Stimulated activated naive CD4-positive, alpha-beta T cell (primary cell): ENCODE results near the gene CYP26B1.

Experiments
- DNase-seq, 6 experiments: peaks; one replicate each; lab custom pipeline; 2025; lab: John Stamatoyannopoulos, UW

The CYP26B1 gene

DNA sequence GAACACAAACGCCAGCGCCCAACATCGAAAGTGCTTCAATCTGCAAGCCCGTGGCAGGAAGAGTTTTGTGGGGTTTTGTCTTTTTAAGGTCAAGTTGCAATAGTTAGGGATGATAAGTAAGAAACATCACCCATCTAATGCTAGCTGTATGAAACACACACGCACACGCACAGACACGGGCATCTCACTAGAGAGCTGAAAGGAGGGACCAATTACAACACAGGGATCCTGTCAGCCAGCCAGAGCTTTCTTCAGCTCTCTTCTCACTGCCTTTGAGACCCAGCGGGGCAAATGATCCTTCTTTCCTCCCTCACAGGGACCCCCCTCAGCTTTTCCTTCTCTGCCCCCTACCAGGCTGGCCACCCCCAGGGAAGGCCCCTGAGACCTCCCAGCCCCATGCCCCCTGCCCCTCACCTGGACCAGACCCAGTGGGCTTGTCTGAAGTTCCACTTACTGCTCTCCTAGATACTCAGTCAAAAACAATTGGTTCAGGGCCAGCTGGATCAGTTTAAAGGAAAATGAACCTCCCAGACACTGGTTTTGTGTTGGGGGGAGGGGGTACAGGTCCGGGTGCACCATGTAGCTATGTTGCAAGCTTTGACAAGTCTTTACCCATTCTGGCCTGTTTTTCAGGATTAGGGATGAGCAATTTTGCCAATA, 17.9 kb downstream of the CYP26B1 start:
- DNase-seq: no peak

DNA sequence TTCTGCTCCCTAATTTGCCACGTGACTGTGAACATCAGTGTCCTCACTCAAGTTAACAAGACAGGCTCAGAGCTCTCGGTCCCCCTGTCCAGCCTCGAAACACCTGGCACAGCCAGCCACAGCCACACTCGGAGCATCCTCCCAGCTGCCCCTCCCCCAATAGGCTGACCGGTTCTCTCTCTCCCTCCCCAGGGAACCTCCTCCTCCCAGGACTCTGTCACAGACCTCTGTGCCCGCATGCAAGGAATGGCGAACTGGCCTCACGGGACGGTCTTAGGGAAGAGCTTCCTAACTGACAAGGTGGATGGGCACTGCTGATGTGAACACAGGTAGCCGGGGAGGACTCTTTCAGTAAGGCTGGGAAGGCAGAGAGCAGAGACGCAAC, 18.8 kb downstream of the CYP26B1 start:
- DNase-seq: no peak

DNA sequence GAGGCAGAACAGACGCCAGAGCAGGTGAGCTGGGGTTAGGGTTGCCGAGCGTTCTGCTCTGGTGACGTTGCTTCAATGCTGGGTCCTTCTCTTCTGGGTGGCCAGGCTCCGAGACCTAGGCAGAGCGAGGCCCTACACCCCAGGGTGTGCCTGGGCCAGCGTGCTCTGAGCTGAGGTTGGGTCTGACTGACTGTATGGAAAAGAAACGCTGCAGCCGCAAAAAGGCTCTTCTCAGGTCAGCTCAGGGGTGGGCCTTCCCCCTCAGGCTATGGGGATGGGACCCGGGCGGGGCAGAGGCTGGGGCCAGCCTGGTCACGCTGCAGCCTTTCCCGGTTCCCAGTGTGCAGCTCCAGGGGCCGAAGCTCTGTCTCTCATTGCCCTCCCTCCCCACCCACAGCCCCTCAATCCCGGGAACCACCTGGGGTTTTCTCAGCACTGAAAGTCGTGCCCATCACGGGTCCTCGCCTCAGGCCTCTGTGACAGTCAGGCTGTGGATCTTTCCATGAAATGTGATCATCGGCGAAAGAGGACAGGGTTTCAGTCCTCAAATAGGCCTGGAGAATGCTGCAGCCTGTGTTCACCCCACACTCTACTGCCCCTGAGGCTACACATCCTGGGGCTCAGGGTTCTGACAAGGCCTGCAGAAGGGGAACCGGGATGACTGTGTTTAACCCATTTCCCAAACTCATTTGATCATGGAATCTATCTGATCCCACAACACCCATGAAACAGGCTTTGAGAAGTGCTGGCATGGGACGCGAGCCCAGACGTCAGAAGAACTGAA, 19.4 kb downstream of the CYP26B1 start:
- no peak for DNase-seq

DNA sequence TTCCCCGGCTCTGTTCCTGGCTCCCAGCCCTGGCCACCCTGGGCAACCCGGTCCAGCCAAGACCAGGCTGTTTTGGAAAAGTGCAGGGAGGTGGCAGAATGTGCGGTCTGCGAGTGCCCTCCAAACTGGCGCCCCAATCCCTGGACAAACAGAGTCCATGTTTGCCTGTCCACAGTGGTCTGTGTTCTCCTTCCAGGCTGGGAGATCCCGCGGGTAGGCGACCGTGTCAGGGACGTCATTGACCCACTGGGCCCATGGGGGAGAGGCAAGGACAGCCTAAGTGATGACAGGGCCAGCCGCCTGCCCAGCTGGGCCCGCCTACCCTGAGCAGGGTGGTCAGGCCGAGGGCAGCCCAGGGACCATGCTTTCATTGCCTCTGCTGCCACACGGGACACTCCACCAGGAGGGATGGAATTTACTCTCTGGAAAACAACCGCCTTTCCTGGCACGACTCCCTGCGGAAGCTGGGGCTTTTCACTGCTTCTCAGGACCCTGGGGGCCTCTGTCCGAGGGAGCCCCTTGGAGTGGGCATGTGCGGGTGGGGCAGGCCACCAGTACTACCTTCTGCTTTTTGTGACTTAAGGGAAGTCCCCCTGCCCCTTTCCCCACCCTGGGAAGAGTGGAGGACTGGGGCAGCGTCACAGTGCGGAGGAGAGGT, 20.1 kb downstream of the CYP26B1 start:
- no peak for DNase-seq

DNA sequence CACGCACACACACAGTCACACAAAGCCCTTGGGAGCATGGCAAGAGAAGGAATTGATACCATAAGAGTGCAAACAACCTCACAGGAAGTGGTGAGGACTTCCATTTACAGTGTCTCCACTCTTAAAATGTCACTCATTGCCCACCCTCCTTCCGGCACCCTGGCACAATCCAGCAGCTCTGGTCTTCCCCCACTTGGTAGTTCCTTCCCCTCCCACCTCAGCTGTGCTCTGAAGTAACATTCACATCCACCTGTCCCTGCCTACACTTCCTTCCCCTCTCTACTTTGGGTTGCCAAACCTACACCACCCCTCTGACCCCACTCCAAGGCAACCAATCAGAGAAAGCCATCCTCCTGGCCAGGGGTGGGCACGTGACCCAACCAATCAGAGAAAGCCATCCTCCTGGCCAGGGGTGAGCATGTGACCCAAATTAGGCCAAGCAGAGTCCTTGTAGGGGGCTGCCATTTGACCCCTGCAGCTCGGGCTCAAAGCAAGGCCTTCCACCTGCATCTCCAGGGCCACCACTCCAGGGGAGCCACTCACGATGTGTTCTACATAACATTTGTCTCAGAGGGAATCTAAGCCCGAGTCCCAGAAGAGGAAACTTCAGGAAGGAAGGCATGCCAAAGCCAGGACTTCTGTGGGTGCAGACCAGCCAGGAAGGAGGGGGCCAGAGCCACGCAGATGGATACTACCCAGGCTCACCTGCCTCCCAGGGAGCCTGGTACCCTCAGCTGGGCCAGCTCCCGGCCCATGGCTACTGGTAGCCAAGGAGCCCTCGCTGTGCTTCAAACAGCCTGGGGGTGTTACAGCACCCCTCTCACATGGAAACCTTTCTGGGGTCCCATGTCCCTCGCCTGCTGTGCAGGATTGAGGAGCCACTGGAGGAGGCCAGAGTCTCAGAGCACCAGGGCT, 21.2 kb downstream of the CYP26B1 start:
- no peak for DNase-seq

DNA sequence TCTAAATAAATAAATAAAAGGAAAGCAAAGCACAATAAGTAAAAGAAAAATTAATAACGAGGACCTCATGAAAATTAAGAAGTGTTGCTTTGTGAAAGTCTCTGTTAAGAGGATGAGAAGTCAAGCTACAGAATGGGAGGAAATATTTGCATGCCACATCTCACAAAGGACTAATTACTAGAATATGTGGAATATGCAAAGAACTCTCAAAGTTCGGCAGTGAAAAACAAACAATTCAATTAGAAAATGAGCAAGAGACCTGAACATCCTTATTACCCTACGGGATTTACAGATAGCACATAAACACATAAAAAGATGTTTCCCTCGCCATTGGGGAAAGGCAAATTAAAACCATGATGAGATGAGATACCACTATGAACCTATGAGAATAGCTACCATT, 23.3 kb downstream of the CYP26B1 start:
- no peak for DNase-seq

DNA sequence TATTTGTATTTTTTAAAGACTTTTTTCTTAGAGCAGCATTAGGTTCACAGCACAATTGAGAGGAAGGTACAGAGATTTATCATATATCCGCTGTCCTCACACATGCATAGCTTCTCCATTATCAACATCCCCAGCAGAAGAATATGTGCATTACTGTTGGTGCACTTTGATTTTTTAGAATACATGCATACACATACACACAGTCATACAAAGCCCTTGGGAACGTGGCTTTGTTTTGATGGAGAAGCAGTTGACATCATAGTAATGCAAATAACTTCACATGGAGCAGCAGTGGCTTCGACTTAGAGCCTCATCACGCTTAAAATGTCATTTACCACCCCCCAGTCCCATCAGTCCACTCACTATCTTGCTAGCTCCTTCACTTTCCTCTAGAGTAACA, 26.5 kb downstream of the CYP26B1 start:
- no peak for DNase-seq

DNA sequence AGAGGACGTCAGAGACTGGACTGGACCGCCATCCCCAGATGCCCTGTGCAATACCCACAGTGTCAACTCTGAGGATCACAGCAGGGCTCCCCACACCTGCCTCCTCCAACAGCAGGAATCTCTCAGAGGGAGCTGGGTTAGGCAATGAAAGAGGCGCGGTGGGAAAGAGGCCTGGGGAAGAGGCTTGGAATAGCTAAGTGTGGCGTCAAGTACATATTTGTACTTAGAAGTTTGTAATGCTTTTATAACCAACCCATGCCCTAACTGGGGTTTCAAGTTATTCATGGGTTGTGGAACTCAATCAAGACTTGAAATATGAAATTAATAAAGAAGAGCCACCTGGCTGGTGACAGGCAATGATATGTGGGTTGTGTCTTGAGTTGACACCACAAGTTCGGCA, 28.7 kb downstream of the CYP26B1 start:
- no peak for DNase-seq

DNA sequence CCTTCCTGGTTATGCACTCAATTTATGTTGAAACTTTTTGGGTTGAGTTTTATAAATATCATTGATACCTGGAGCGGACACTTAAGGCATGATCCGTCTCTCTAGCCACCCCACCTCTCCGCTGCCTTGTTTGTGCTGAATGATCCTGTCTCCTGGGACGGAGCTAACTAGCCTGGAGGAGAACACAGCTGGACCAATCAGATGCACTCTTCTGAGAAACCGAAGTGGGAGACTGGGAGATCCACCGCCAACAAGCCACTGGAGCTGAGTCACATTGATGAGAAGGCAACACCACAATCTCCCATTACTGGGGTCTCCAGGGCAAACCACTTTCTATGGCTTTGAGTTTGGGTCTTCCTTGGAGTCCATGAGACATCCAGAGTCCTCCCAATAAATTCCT, 29.3 kb downstream of the CYP26B1 start:
- DNase-seq: no peak

DNA sequence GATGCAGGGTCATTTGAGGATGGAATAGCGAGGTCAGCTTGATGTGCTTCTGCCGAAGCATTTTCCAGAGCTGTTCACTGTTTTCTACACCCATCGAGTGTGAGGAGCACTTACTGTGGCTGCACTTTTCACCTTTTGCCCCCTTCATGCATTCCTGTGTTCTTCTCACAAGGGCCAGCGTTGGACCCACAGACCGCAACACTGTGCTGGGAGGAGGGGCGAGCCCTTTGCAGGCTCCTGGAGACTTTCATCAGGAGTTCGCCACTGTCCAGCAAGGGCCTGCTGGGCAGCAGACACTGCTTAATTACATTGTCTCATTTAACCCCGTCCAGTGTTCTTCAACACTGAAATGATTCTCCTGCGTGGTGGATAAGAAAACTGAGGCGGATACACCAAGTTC, 29.9 kb downstream of the CYP26B1 start:
- DNase-seq: no peak

DNA sequence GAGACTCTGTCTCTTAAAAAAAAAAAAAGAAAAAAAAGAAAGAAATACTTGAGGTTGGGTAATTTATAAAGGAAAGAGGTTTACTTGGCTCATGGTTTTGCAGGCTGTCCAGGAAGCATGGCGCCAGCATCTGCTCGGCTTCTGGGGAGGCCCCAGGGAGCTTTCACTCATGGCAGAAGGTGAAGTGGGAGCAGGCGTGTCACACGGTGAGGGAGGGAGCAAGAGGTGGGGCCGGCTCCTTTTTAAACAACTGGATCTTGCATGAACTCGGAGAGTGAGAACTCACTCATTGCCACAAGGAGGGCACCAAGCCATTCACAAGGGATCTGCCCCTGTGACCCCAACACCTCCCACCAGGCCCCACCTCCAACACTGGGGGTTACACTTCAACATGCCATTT, 30.6 kb downstream of the CYP26B1 start:
- DNase-seq: no peak

DNA sequence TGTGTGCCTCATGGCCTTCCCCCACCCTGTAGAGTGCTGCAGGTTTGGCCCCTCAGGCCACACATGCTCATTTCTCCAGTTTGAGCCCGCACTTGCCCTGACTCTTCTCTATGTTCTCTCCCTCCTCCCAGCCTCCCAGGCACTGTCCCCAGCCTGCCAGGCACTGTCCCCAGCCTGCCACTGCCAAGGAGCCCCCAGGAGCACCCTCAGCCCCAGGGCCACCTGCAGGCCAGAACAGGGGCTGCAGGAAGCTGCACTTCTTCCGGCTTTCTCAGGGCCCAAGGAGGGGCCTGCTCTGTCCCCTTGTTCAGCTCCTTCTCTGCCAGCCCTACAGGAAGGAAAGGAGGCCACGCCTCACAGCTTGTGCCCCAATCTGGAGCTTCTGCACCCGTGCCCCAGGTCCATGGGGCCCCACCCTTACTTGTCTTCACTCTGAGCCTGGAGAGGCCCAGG, 31.6 kb downstream of the CYP26B1 start:
- no peak for DNase-seq

DNA sequence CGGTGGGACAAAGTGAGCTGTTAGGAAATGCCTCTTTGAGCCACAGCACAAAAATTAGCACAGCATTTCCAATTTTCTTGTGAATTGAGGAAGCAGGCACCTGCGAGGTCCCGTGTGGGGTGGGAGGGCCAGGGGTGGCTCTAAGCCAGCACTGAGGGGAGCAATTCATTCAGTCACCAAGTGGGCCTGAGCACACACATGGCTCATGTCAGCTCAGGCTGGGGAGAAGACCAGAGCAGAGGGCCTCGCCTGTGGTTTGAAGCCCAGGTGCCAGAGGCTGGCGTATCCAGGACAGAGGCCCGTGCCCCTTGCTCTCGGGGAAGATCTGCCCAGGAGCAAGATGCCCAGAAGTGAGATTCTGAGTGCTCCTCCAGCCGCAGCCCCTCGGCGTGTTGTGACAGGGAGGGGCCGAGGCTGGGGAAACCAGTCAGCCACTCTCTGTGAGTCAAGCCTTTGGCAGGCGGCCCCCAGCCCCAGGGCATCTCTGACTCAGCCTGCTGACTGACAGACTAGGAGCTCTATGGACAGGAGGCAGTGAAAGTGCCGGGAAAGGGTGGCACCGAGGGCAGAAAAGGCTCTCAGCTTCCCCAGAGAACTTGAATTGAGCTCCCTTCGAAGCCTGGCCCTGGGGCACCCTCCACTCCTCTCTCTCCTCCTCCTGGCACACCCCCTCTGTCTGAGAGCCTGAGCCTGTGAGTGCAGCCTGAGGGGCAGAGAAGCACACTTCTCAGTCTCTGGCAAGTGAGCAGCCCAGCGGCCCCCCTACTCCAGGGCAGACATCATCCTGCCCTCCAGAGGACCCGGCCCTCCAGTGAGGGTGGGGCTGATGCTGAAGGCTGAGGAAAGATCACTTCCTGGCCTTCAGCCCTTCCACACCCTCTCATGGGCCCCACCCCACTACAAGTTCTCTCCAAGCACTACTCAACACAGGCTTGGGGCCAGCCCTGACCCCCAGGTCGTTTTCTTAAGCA, 32.3 kb downstream of the CYP26B1 start:
- DNase-seq: no peak

DNA sequence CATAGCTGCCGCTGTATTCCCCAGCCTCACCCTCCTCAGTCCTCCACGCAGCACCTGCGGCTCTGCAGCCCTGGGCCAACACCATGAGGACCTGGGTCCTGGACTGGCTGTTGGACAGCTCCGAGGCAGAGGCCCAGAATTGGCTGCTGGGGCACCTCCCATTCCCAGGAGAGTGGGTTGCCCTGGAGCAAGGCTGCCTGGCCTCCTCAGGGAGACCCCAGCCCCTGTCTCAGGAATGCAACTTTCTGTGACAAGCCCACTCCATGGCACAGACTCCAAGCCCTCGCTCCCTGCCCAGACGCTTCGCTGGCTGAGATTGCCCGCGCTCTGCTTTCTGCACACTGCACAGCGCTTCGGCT, 33.0 kb downstream of the CYP26B1 start:
- no peak for DNase-seq

DNA sequence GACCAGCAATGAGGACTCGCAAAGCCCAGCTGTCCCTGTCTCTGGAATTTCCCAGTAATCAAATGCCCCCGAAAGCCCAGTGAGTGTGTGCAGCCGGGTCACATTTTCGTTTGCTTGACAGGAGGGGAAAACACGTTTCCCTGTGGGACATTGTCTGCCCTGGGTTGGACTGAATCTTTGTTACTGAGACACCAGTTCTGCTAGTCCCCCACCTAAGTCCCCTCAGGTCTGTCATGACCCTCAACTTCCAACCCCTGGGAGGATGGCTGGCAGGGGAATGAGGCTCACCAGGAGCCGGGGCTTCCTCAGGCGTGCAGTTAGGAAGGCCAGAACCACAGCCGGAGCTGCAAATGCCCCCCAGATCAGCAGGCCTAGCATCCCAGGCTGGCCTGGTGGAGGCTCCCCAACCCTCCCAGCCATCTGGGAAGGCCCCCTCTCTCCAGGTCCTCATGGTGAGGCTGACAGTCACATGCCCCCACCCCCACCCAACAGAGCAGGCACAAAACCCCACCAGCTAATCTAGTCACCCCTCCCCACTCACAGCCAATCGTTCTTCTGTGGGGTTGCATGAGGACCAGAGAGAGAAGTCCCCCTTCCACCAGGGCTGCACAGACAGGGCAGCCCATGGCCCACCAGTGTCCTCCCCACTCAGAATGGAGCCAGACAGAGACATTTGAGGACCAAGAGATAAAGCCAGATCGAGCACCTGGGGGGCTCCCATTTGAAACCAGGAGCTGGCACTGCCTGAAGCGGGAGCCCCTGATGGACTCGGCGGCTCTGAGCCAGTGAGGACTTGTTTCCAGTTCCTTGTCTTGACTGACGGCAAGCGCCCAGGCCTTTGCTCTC, 33.6 kb downstream of the CYP26B1 start:
- DNase-seq: no peak

DNA sequence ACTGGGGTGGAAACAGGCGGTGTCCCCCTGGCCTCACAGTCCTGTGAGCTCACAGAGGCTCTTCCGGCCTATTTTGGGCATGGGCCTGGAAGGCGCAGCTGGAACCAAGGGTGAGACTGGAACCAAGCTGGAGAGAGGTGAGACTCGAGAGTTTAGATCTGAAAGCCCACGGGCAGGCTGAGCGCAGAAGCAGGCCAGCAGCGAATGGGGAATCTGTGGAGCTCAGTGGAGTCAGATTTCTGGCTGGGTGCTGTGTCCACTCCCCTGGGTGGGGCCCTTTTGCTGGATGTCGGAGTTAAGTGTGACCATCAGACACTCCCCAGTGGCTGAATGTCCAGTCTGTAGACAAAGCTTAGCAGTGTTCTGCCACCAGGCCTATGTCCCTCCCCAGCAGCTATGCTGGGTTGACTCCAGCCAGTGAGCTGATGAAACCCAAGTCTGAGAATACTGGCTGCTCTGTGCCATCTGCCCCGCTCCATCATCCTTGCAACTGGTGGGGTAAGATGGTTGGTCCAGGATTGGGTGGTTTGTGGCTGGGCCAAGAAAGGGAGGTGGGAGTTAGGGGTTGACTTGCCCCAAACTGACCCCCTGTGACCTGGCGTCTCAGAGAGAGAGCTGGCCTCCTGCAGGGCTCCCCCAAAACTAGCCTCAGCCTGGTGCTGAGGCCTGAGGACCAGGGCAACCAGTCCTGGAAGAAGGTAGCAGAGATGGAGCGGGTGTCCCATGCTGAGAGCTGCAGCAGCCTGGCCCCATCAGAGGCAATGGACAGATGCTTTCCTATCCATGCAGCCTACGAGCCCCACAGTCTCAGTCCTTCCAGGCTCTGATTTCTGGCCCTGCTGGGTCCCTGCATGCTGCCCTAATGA, 34.4 kb downstream of the CYP26B1 start:
- no peak for DNase-seq

DNA sequence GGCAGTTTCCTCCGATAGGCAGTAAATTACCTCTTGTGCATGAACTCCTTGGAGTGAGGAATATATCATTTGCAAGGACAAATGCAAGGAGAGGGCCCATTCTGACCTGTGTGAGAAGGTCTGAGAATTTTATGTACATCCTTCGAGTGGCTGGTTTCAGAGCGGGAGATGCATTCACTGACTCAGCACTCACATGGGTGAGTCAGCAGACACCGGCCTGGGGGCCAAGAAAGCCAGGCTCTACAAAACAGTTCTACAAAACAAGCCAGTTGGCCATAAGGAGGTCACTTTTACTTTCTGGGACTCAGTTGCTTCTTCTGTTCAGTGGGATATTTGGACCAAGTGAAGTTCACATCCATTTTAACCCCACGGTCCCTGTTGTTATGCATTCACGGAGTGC, 35.3 kb downstream of the CYP26B1 start:
- DNase-seq: no peak

DNA sequence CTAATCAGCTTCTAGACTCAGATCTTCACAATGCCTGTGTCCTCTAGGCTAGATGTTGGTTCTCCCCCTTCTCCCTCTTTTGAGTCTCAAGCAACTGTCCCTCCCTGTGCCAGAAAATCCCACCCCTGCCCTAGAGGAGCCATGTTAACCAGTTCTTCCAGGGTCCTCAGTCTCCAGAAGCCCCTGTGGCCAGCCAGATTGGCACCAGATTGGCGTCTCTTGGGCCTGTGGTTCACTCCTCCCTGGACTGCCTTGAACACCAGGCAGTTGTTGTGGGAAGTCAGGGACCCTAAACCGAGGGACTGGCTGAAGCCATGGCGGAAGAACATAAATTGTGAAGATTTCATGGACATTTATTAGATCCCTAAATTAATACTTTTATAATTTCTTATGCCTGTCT, 36.6 kb downstream of the CYP26B1 start:
- no peak for DNase-seq

DNA sequence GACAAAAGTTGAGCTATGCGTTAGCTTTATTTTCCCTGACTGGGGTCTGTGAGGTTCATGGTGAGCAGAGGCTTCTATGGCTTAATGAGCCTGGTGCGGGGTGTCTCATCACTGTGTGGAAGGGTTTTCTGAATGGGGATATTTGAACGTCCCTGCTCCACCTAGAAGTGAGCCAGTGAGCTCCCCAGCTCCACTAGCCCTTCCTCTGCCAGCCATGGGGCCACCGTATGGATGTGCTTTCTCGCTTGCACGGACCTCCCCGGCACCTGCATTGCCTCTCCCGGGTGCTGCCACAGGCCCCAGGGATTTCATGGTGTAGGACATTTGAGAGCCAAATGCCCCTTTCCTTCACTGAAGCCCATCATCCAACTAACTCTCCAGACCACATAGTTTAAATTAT, 37.8 kb downstream of the CYP26B1 start:
- DNase-seq: no peak
